Cardiac fibroblast (primary cell): Measurements from ENCODE around the gene HLA-DMB.

ENCODE experiments used
- DNase-seq, 2 donors: peaks; one replicate each; pipeline versions ENCODE4 v3.0.0 to v3.0.0-alpha.2; 2010; ENCODE audit warnings: low read depth in 2 of 2
- H3K4me3 ChIP-seq, 2 donors: replicated peaks in 1 of 2; 1 replicate in 1 of 2; 2 replicates in 1 of 2; pipeline ENCODE4 v1.5.1; 2011; ENCODE audit warnings: low read depth in 2 of 2, low read length in 2 of 2, mild to moderate bottlenecking in 2 of 2, moderate library complexity in 1 of 2
- CTCF ChIP-seq: IDR thresholded peaks from one replicate; pipeline ENCODE4 v1.5.1; 2011; ENCODE audit warnings: low read depth, mild to moderate bottlenecking, low read length, inconsistent platforms

Gene HLA-DMB

GRCh38 chr6:32954986-32955802 is 14.4 kb upstream of the HLA-DMB start:
- H3K4me3 ChIP-seq: no peak overlapping the region
- peak; percentile 45 for TF ChIP-seq CTCF
- DNase-seq: peak; percentile 26 to 42

GRCh38 chr6:32954267-32954666 is 13.4 kb upstream of the HLA-DMB start:
- TF ChIP-seq CTCF: no peak

DNA sequence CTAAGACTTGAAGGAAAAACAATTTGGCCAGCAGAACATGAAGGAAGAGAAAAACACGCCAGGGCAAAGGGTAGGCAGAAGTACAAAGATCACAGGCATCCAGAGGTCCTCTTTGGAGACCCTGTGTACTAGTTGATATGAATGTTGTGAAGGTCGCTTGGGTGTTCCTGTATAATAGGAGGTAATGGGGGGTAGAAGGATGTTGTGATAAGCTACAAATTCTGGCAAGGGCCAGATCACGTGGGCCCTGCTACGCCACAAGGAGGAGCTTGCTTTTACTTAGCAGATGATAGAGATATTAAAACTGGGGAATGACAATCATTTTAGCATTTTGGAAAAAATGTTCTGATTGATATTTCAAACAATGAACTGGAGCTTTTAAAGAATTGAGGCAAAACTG is 12.9 kb upstream of the HLA-DMB start:
- no peak overlapping the region for H3K4me3 ChIP-seq
- TF ChIP-seq CTCF: no peak
- no peak for DNase-seq

More at GRCh38 chr6:32954267-32954666, 13.4 kb upstream of the HLA-DMB start:
- no peak for DNase-seq
- H3K4me3 ChIP-seq: no peak overlapping the region

GRCh38 chr6:32952817-32953739 is 12.2 kb upstream of the HLA-DMB start, which contains the start of gene HLA-DMA:
TSS of gene HLA-DMA (minus strand) at chr6:32953097. CDS start at chr6:32953036, 61 bp downstream.
- peak; percentile 95 to 99 for DNase-seq
- H3K4me3 ChIP-seq: no peak within 1 kb of the TSS
- TF ChIP-seq CTCF: peak; percentile 84

GRCh38 chr6:32950449-32950848 is 9.6 kb upstream of the HLA-DMB start:
- DNase-seq: no peak
- no peak for TF ChIP-seq CTCF
- no peak overlapping the region for H3K4me3 ChIP-seq

DNA sequence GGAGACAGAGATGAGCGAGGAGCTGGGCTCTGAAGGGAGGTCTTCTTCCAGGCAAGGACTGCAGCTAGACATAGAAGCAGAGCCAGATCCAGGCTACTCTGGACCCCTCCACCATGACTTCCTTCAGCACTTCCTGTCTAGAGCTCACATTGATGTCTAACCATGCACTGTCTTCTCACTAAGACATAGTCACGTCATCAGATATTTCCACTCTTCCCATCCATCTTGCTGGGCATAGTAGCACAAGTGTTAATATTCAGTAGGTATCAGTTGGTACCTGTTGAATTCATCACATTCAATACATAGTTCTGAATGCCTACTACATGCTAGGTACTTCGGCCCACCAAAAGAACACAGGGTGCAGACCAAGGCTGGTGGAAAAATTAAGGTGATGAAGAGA is 9.2 kb upstream of the HLA-DMB start:
- no peak for TF ChIP-seq CTCF
- no peak for DNase-seq
- no peak overlapping the region for H3K4me3 ChIP-seq
